ENCODE data around the gene ELOB. TPM values are rescaled to one million over a fixed set of nuclear protein-coding genes. Genes with fewer than 3 reads are reported as not detected.

Gene ELOB
- total RNA-seq, 2 donors from 2014 or later = 318 to 496 TPM

DNA sequence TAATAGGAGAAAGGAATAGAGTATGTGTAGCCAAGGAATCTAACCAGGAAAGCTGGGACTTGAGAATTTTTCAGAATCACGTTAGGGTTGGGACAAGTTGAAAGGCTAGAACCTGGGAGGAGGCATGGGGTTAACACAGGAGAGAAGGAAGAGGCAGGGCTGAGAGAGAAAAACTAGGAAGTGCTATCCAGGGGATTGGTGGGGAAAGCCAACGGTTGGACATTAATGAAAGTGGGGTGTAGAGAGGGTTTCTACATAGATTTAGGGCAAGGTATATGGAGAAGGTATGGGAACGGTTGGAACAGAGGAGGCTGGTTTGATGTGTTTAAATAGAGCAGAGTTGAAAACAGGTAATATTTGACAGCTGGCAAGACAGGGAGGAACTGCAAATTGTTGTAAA lies 21.9 kb downstream of the ELOB start:
- TF ChIP-seq, protein P1, sequence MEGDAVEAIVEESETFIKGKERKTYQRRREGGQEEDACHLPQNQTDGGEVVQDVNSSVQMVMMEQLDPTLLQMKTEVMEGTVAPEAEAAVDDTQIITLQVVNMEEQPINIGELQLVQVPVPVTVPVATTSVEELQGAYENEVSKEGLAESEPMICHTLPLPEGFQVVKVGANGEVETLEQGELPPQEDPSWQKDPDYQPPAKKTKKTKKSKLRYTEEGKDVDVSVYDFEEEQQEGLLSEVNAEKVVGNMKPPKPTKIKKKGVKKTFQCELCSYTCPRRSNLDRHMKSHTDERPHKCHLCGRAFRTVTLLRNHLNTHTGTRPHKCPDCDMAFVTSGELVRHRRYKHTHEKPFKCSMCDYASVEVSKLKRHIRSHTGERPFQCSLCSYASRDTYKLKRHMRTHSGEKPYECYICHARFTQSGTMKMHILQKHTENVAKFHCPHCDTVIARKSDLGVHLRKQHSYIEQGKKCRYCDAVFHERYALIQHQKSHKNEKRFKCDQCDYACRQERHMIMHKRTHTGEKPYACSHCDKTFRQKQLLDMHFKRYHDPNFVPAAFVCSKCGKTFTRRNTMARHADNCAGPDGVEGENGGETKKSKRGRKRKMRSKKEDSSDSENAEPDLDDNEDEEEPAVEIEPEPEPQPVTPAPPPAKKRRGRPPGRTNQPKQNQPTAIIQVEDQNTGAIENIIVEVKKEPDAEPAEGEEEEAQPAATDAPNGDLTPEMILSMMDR (IDR thresholded peaks at IDR 0.05) = no peak
- TF ChIP-seq POLR2A (IDR thresholded peaks at IDR 0.05) = no peak
- TF ChIP-seq POLR2AphosphoS5 (IDR thresholded peaks at IDR 0.05) = no peak
- no peak for DNase-seq (ENCODE audit: low spot score)
- Histone ChIP-seq H3K36me3 (peaks cover 23 to 28% of the 10 kb centered on the region in 2 donors), H3K4me1 (replicated peaks) (peaks cover 11% of the 10 kb centered on the region), H3K4me3 (peak overlapping the region in 1 of 2 donors; percentile 93), H3K9me3 (no peaks in the 10 kb centered on the region), H3K27me3 (replicated peaks; ENCODE audit: insufficient read depth) (no peaks in the 10 kb centered on the region), H3K27ac (no peak overlapping the region)
- intact Hi-C loops (cut with DNase I) = no loop called here
- 21% methylated on average over 3 of the region's 3 CpGs for WGBS

- H3K36me3 ChIP-seq = peaks cover 12 to 13% of the 10 kb centered on the region in 2 donors
- H3K27ac ChIP-seq = peak overlapping the region; percentile 97 to 99
- TF ChIP-seq POLR2A (IDR thresholded peaks at IDR 0.05) = no peak
- TF ChIP-seq, protein P1 (IDR thresholded peaks at IDR 0.05) = no peak
- no peak for TF ChIP-seq POLR2AphosphoS5 (IDR thresholded peaks at IDR 0.05)
- no peaks in the 10 kb centered on the region for H3K27me3 ChIP-seq (replicated peaks; ENCODE audit: insufficient read depth)
- peak overlapping the region; percentile 75 to 93 for H3K4me3 ChIP-seq
- WGBS = 1% methylated on average over 7 of the region's 7 CpGs
- peaks cover 11% of the 10 kb centered on the region for H3K4me1 ChIP-seq (replicated peaks)
- intact Hi-C loops (cut with DNase I) = no loop called here
- H3K9me3 ChIP-seq = no peaks in the 10 kb centered on the region
- DNase-seq (ENCODE audit: low spot score) = no peak
These were observed 23.4 kb downstream of the ELOB start for GRCh38 chr16:2753733-2754020.

DNA sequence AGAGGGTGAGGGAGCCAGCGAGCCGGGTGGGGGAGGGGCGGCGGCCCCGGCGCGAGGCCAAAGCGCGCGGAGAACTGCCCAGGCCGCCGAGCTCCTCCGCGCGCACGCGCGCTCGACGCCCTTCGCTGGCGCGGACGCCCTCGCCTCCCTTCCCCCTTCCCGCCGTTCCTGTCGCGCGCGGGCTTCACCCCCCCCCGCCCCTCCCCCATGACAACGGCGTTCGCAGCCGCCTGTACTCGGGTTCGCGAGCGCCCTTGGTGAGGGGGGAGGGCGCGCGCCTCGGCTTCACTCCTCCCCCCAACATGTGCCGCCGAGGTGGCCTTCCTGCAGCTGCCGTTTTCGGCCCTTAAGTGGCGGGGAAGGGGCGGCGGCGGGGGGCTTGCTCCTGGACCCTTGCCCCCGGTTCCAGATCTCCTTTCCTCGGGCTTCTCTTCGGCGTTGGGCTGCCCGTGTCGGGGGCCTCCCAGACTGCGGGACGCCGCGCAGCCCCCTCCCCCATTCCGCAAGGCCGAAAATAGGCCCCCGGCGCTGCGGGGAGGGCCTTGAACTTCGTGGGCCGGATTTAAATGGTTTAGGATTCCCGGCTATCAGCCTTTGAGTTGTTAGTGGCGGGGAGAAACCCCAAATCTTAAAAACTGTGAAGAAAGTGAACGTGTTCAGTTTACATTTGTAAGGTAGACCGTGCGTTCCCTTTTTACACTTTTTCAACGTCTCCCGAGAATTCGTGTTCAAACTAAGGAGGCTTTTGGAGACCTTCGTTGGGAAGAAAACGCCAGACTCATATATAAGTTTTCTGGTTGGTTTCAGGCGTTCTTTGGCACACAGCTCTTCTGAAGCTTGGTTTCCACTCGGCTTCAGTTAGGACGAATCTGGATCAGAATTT lies 24.0 kb downstream of the ELOB start:
- Histone ChIP-seq H3K4me3 (peak overlapping the region; percentile 75 to 93), H3K27ac (peak overlapping the region; percentile 97 to 99), H3K4me1 (replicated peaks) (peaks cover 11% of the 10 kb centered on the region), H3K27me3 (replicated peaks; ENCODE audit: insufficient read depth) (no peaks in the 10 kb centered on the region), H3K9me3 (no peaks in the 10 kb centered on the region), H3K36me3 (peaks cover 6 to 8% of the 10 kb centered on the region in 2 donors)
- intact Hi-C loops (cut with DNase I) = loop anchor here (1.0 kb wide), 1 partner anchor 24 kb away; the partner anchor contains the start of gene ELOB
- WGBS = under 1% methylated on average over 50 of the region's 82 CpGs
- DNase-seq (ENCODE audit: low spot score) = peak; percentile 78
- TF ChIP-seq, protein P1 (IDR thresholded peaks at IDR 0.05) = no peak
- TF ChIP-seq POLR2AphosphoS5 (IDR thresholded peaks at IDR 0.05) = peak; percentile 9

DNA sequence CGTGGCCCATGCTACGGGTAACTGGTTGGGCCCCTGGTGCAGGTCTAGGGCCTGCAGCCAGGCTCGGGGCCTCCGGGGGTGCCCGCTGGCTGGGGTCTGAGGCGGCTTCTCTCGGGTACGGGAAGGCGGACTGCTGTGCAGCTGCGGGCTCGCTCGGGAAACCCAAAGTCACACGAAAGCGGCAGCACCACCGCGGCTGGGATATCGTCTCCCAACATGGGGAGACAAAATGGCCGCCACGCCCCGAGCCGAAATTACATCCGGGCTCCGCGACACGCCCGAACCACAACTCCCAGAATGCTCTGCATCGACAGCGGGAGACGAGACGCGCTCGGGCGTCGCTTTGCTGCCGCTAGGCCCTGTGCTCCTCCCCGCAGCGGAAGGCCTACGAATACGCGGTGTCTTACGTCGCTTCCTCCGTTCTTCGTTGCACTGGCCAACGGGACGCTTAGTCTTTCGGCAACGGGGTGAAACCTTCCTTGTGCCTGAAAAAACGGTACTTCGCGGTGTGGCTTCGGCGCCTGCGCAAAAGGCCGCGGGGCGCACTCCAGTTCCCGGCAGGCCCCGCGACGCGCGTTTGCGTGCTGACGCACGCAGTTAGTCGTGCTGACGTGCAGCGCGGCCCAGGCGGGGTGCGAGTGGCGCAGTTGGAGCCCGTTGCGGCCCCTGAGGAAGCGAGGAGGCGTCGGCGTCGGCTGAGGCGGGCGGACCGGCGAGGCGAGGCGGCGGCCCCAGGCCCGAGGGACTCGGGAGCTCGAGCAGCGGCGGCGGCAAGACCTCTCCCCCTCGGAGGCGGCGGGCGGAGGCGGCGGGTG lies 24.8 kb downstream of the ELOB start, which contains the start of gene SRRM2:
SRRM2 (plus strand) TSS at position 604 of the 815 bp plus-strand sequence. CDS start 3,727 bp downstream, outside the sequence.
- H3K27ac ChIP-seq = peak within 1 kb of the TSS; percentile 97 to 99
- WGBS = 3% methylated on average over 59 of the region's 99 CpGs
- H3K27me3 ChIP-seq (replicated peaks; ENCODE audit: insufficient read depth) = no peaks in the 10 kb centered on the region
- H3K9me3 ChIP-seq = no peaks in the 10 kb centered on the region
- H3K4me3 ChIP-seq = peak within 1 kb of the TSS; percentile 75 to 93
- peak; percentile 90 for DNase-seq (ENCODE audit: low spot score)
- peaks cover 0 to under 1% of the 10 kb centered on the region in 2 donors for H3K36me3 ChIP-seq
- peaks cover 11% of the 10 kb centered on the region for H3K4me1 ChIP-seq (replicated peaks)
- TF ChIP-seq POLR2A (IDR thresholded peaks at IDR 0.05) (peak; percentile 96), POLR2AphosphoS5 (IDR thresholded peaks at IDR 0.05) (peak; percentile 95)
- TF ChIP-seq, protein P1 (IDR thresholded peaks at IDR 0.05) = peak in 2 of 4 experiments; percentile 5 to 22
- intact Hi-C loops (cut with DNase I) = loop anchor here (1.0 kb wide), 1 partner anchor 25 kb away; the partner anchor contains the start of gene ELOB
